Esophagus muscularis mucosa (tissue), 4 donors: ENCODE results near the gene ARHGEF39. TPM values are rescaled to one million over a fixed set of nuclear protein-coding genes. Genes with fewer than 3 reads are reported as not detected.

Source experiments
- DNase-seq: peaks from one replicate; pipeline ENCODE4 v3.0.0-alpha.2; 2017; ENCODE audit errors: extremely low spot score
- H3K27ac ChIP-seq, 4 donors: fragments of 200-600 bp; sonication (generic); replicated peaks in 1 of 4; 1 replicate in 3 of 4; 2 replicates in 1 of 4; pipeline ENCODE4 v1.5.1; 2016 to 2019; ENCODE audit warnings: mild to moderate bottlenecking in 1 of 4
- H3K27me3 ChIP-seq, 4 donors: fragments of 200-600 bp; sonication (generic); one replicate each; pipeline versions ENCODE4 v1.5.1 to v1.6.0; 2016 to 2019
- H3K36me3 ChIP-seq, 4 donors: fragments of 200-600 bp; sonication (generic); one replicate each; pipeline ENCODE4 v1.5.1; 2016 to 2019
- H3K4me1 ChIP-seq, 4 donors: fragments of 200-600 bp; sonication (generic); one replicate each; pipeline ENCODE4 v1.5.1; 2016 to 2019
- H3K4me3 ChIP-seq, 4 donors: fragments of 200-600 bp; sonication (generic); 1 replicate in 2 of 4; 2 replicates in 2 of 4; pipeline ENCODE4 v1.5.1; 2016 to 2019; ENCODE audit warnings: mild to moderate bottlenecking in 4 of 4, moderate library complexity in 1 of 4
- H3K9me3 ChIP-seq, 4 donors: fragments of 200-600 bp; sonication (generic); 1 replicate in 3 of 4; 2 replicates in 1 of 4; pipeline ENCODE4 v1.5.1; 2016 to 2019
- EP300 ChIP-seq: sonication (generic); formaldehyde crosslinking; IDR thresholded peaks from one replicate; pipeline ENCODE4 v1.6.1; 2017; ENCODE audit warnings: antibody characterized with exemption
- POLR2A ChIP-seq: fragments of 450-650 bp; IDR thresholded peaks from one replicate; pipeline ENCODE4 v1.6.1; 2017; ENCODE audit warnings: antibody characterized with exemption, moderate library complexity, mild to moderate bottlenecking, low read depth
- POLR2AphosphoS5 ChIP-seq, 2 donors: sonication (generic); formaldehyde crosslinking; IDR thresholded peaks; one replicate each; pipeline ENCODE4 v1.6.1; 2017; ENCODE audit warnings: antibody characterized with exemption in 2 of 2
- WGBS: methylation state at CpG from one replicate; pipeline ENCODE4 v1.1.5; 2018; 5-methylcytosine and 5-hydroxymethylcytosine counted together
- intact Hi-C: fragments of 100-400 bp; cut with DNase I; formaldehyde crosslinking; loops from one replicate; pipeline ENCODE4 v1.15.1; 2023
- total RNA-seq, 4 donors: library from RNA; depleted of rRNA; stranded (reverse); fragments of >200 nt; gene quantifications; one replicate each; pipeline versions ENCODE4 v1.1.0 to v1.2.1, GENCODE V29; 2016
- TF ChIP-seq, protein P1 (sequence below), 3 experiments: fragments of 200-600 bp in 2 of 3; fragments of 450-650 bp in 1 of 3; sonication (generic) in 2 of 3; IDR thresholded peaks; one replicate each; pipeline ENCODE4 v1.5.1; 2017 to 2019; ENCODE audit warnings: antibody characterized with exemption in 3 of 3, mild to moderate bottlenecking in 2 of 3, moderate library complexity in 1 of 3

Gene ARHGEF39
- total RNA-seq, 4 donors from 2014 or later = 1.3 to 3.3 (median 1.7) TPM

DNA sequence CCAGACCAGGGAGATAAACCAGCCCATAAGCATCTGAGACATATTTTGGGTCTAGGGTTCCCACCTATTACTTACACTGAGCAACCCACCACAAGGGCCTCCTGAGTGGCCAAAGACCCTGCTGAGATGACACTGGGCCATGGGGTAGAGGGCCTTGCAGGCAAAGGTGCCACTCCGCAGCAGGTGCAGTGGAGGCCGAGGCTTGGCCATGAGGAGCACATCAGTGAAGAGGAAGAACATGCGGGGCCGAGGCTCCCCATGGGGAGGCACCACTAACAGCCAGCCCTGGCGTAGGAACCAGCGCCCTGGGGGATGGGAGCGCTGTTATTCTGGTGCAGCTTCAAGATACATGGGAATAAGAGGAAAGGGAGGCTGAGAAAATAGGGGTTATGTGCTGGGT, 2.6 kb downstream of the ARHGEF39 start:
- Histone ChIP-seq H3K4me3 (no peak overlapping the region), H3K9me3 (no peaks in the 10 kb centered on the region), H3K27ac (peak overlapping the region; percentile 95 to 99 (median 98)), H3K36me3 (peaks cover 0 to 20% (median 9%) of the 10 kb centered on the region in 4 donors), H3K27me3 (no peaks in the 10 kb centered on the region), H3K4me1 (peaks cover 52 to 79% (median 78%) of the 10 kb centered on the region in 4 donors)
- DNase-seq = no peak
- 75% methylated on average over 7 of the region's 7 CpGs for WGBS
- intact Hi-C loops = no loop called here
- TF ChIP-seq POLR2A = no peak
- TF ChIP-seq, protein P1, sequence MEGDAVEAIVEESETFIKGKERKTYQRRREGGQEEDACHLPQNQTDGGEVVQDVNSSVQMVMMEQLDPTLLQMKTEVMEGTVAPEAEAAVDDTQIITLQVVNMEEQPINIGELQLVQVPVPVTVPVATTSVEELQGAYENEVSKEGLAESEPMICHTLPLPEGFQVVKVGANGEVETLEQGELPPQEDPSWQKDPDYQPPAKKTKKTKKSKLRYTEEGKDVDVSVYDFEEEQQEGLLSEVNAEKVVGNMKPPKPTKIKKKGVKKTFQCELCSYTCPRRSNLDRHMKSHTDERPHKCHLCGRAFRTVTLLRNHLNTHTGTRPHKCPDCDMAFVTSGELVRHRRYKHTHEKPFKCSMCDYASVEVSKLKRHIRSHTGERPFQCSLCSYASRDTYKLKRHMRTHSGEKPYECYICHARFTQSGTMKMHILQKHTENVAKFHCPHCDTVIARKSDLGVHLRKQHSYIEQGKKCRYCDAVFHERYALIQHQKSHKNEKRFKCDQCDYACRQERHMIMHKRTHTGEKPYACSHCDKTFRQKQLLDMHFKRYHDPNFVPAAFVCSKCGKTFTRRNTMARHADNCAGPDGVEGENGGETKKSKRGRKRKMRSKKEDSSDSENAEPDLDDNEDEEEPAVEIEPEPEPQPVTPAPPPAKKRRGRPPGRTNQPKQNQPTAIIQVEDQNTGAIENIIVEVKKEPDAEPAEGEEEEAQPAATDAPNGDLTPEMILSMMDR (IDR thresholded peaks at IDR 0.05) = no peak
- TF ChIP-seq EP300 = no peak
- no peak for TF ChIP-seq POLR2AphosphoS5 (IDR thresholded peaks at IDR 0.05)

DNA sequence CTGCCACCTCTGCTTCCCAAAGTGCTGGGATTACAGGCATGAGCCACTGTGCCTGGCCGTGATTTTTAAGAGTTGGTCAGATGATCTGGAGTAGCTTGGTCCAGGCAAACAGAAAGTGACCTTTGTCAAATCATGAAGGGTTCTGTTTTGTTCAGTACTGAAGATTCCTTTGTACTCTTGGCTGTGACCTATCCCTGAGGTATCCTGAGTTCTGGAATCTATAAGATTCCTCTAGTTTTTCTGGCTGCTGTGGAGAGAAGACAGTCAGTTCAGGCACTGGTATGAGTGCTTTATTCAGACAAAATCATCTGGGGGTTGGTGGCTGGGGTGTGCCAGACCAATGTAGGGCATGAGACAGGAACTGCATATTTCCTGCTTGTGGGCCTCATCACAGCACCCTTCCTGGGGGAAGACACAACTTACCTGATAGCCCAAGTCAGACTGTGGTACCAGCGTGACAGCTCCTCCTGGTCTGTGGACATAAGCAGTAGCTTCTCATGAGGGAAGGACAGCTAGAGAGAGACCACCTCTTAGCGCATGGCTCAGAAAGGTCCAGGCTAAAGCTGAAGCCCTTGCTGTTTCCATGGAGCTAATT, 3.1 kb downstream of the ARHGEF39 start:
- no peaks in the 10 kb centered on the region for H3K27me3 ChIP-seq
- peak overlapping the region; percentile 95 to 99 (median 98) for H3K27ac ChIP-seq
- H3K36me3 ChIP-seq = peaks cover 0 to 20% (median 9%) of the 10 kb centered on the region in 4 donors
- TF ChIP-seq, protein P1 (IDR thresholded peaks at IDR 0.05) = no peak
- no peak for TF ChIP-seq POLR2A
- TF ChIP-seq EP300 = no peak
- TF ChIP-seq POLR2AphosphoS5 (IDR thresholded peaks at IDR 0.05) = peak in 1 of 2 donors; percentile 37
- no peak for DNase-seq
- peak overlapping the region in 1 of 4 donors; percentile 20 for H3K4me3 ChIP-seq
- intact Hi-C loops = no loop called here
- no peaks in the 10 kb centered on the region for H3K9me3 ChIP-seq
- WGBS = 61% methylated on average over 2 of the region's 3 CpGs
- H3K4me1 ChIP-seq = peaks cover 58 to 85% (median 84%) of the 10 kb centered on the region in 4 donors

DNA sequence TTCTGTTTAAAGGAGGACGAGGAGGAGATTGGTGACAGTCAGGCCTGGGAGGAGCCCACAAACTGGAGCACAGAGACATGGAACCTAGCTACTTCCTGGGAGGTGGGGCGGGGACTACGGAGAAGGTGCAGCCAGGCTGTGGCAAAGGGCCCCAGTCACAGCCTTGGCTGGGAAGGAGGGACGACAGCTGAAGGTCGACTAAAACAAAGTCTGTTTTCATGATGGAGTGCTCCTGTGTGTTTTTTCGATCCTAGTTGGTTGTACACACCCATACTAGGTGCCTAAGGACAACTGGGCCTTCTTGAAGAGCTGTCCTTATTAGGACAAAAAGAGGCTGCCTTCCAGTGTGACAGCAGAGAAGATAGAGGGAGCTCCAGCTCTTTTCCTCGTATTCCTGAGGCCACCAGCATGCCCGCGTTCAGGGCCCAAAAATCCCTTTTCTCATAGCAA, 4.0 kb downstream of the ARHGEF39 start:
- 57% methylated on average over 7 of the region's 9 CpGs for WGBS
- intact Hi-C loops = no loop called here
- Histone ChIP-seq H3K27ac (peak overlapping the region; percentile 95 to 99 (median 98)), H3K4me3 (peak overlapping the region; percentile 68 to 97 (median 82)), H3K27me3 (no peaks in the 10 kb centered on the region), H3K9me3 (no peaks in the 10 kb centered on the region), H3K36me3 (peaks cover 0 to 20% (median 9%) of the 10 kb centered on the region in 4 donors), H3K4me1 (peaks cover 60 to 87% (median 85%) of the 10 kb centered on the region in 4 donors)
- DNase-seq = no peak
- TF ChIP-seq, protein P1 (IDR thresholded peaks at IDR 0.05) = peak; percentile 61 to 82 (median 63)
- TF ChIP-seq EP300 (no peak), POLR2A (no peak), POLR2AphosphoS5 (IDR thresholded peaks at IDR 0.05) (peak in 1 of 2 donors; percentile 82)

GRCh38 chr9:35659340-35659739, 5.7 kb downstream of the ARHGEF39 start:
- TF ChIP-seq EP300 (peak; percentile 93), POLR2A (no peak), POLR2AphosphoS5 (IDR thresholded peaks at IDR 0.05) (peak in 1 of 2 donors; percentile 89)
- TF ChIP-seq, protein P1 (IDR thresholded peaks at IDR 0.05) = no peak
- Histone ChIP-seq H3K9me3 (no peaks in the 10 kb centered on the region), H3K4me3 (peak overlapping the region; percentile 68 to 97 (median 82)), H3K36me3 (peaks cover 0 to 20% (median 9%) of the 10 kb centered on the region in 4 donors), H3K27me3 (no peaks in the 10 kb centered on the region), H3K4me1 (peaks cover 44 to 71% (median 68%) of the 10 kb centered on the region in 4 donors), H3K27ac (peak overlapping the region; percentile 95 to 99 (median 98))
- WGBS = 47% methylated on average over 3 of the region's 3 CpGs
- intact Hi-C loops = loop anchor here (2.0 kb wide), 2 partner anchors 31 to 69 kb away; no protein-coding TSS in a partner anchor
- no peak for DNase-seq
